GM11168 (cell line): ENCODE results near the gene APH1A.
"Not testable (repeated sequence)": the region's sequence is repeated elsewhere in the genome, so short reads cannot be mapped to it uniquely, and the experiment has no call there.

Experiments used
- in situ Hi-C: fragments of 300-500 bp; cut with MboI; formaldehyde crosslinking; loops from one replicate; pipeline ENCODE4 v1.12.0; 2022; ENCODE audit warnings: low sequenced_read_pairs; ENCODE audit not compliant: unreplicated experiment

APH1A gene

DNA sequence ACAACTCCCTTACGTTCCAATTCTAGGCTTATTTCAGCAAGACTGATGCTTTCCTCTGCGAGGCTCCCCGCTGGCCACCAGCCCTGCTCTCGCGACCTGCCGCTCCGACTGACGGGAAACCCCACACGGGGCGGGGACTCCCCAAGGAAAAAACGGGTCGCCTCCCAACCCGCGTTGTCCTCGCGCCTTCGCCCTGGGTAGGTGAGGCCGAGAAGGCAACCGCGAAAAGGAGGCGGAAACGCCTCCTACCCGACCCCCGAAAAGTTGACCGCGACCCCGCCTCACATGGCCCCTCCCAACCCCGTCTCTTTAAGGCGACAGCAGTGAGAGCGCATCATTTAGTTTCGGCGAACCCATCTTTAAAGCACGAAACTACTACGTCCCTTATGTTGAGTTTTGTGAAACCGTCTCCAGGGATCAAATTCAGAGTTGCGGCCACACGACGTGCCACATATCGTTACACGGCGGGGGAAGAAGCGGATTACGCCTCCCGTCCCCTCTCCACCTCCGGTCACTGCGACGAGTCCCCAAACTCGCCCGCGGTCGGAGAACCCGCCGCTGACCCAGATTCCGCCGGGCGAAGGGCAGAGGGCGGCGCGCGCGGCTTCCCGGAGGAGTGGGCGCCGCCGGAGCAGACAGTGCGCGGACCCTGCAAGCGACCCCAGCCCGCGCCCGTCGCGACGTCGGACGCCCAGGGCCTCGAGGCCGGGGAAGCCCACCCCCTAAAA, 34.1 kb downstream of the APH1A start:
- in situ Hi-C loops = no loop called here

DNA sequence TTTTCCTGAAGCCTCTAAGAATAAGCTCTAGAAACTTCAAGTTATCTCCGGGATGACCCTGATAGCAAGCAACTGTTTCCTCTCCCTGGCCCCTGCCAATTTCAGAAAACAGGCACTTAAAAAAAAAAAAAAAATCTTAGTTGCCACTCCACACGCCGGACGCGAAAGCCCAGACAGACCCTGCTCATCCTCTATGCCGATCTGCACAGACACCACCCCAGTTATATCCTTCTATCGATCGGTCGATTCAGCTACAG, 34.6 kb downstream of the APH1A start:
- in situ Hi-C loops = no loop called here

GRCh38 chr1:150233359-150234308, 35.2 kb downstream of the APH1A start:
- in situ Hi-C loops = no loop called here

DNA sequence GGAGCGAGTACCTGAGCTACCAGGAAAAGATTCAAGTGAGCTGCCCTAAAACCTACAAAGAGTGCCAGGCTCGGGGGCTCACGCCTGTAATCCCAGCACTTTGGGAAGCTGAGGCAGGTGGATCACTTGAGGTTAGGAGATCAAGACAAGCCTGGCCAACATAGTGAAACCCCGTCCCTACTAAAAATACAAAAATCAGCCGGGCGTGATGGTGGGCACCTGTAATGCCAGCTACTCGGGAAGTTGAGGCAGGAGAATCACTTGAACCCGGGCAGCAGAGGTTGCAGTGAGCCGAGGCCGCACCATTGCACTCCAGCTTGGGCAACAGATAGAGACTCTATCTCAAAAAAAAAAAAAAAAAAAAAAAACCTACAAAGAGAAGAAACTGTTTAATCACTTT, 35.9 kb downstream of the APH1A start:
- in situ Hi-C loops = not testable (repeated sequence)

- in situ Hi-C loops = not testable (repeated sequence)
Measured at GRCh38 chr1:150228246-150228645, 40.6 kb downstream of the APH1A start.

- in situ Hi-C loops = no loop called here
Measured at GRCh38 chr1:150227228-150227627, 41.6 kb downstream of the APH1A start.

DNA sequence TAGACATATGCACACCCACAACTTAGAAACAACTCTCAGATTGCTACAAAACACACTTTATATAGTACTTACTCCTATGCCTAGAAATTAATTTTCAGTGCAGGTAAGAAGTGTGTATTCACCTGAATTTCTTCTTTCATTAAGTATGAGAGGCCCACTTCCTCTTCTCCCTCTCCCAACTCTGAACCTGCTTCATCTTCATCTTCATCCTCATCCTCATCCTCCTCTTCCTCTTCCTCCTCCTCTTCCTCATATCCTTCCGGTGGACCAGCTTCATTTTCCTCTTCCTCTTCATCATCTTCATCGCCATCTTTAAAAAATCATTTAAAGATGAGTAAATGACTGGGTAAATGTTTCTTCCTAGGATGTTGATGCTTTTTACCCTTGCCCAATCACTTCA, 42.3 kb downstream of the APH1A start:
- in situ Hi-C loops = no loop called here

- in situ Hi-C loops = no loop called here
Measured at GRCh38 chr1:150225546-150225945, 43.3 kb downstream of the APH1A start.

DNA sequence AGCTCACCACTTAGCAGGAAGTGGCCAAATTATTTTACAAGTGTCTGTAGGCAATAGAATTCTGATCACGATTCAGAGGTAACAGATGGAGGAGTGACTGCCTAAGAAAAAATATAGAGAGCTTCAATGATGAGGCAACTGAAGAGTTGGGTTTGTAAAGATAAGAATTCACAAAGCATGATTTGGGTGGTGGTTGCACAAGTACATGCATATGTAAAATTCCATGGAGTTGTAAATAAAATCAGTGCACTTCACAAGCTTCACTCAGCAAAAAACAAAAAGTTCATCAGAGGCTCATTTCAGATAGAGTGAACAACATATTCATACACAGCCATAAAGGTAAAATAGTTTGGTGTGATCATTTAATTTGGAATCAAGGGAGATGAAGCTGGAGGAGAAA, 43.8 kb downstream of the APH1A start:
- in situ Hi-C loops = no loop called here

GRCh38 chr1:150221552-150221951, 47.3 kb downstream of the APH1A start:
- in situ Hi-C loops = no loop called here

GRCh38 chr1:150215855-150216254, 53.0 kb downstream of the APH1A start:
- in situ Hi-C loops = not testable (repeated sequence)
